HG03139 (cell line): ENCODE results near the gene TMEM60.
"Not testable (repeated sequence)": the region's sequence is repeated elsewhere in the genome, so short reads cannot be mapped to it uniquely, and the experiment has no call there.

Experiments used
- ATAC-seq: cut with Tn5 transposase; IDR thresholded peaks from one replicate; pipeline ENCODE4 v1.9.1; 2021; ENCODE audit not compliant: unreplicated experiment

Gene TMEM60

DNA sequence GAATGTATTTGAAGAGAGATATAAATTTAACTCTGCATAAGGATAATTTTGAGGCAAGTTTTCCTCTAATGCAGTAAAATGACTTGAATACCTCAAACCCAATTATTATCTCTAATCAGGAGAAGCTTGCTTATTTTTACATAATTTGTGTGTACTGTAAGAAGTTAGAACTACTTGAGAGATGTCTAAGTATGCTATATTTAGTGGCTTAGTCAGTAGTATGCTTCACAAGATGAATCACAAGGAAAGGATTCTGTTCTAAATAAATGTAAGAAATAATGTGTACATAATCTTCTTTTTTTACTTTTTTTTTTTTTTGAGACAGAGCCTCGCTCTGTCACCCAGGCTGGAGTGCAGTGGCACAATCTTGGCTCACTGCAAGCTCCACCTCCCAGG lies 14.1 kb upstream of the TMEM60 start:
- ATAC-seq, result no peak

DNA sequence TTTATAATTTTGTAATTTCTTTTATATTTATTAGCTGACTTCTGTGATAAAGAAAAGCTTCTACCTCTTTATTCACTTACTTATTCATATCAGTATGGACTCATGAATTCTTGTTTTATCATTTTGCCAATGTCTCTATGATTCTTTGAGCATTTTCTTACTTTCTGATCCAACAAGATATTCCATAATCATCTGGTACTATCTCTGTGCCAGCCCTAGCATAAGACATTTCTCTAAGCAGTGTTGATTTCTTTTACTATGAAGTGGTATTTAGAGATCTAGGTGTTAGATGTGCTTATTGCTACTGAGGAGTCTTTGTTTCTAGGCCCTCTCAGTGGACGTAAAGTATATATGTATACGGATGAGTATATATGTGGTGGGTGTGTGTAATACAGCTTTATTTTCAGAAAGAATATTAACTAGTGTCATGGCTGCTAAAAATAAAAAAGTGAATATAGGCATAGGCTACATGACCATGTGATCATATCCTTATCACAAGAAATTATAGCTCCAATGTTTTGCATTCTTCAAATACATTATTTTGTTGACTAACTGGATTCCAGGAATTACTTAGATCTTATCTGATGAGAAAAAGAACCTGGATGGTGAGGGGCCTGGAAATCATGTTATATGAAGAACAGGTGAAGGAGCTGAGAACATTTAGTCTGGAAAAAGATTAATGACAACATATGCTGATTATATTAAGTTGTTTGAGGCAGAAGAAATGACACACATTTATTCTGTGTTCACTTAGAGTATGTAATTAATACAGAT lies 13.5 kb upstream of the TMEM60 start:
- ATAC-seq, result no peak

DNA sequence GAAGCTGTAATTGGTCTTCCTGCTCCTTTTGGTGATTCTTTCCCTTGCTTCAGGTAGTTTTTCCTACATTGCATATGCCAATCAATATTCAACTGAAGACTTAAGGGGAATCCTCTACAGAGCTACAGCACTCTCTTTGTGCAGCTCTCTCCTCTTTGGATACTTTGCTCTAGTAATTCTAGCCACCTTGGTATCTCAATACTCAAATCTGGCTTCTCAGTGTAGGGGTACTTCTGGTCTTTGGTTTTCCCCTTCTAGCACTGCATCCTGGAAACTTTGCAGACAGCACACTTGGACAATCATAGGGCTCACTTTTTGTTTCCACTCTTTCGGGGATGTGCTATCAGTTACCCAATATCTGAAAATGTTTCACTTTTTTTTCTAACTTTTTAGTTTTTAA lies 10.3 kb upstream of the TMEM60 start:
- no peak for ATAC-seq

DNA sequence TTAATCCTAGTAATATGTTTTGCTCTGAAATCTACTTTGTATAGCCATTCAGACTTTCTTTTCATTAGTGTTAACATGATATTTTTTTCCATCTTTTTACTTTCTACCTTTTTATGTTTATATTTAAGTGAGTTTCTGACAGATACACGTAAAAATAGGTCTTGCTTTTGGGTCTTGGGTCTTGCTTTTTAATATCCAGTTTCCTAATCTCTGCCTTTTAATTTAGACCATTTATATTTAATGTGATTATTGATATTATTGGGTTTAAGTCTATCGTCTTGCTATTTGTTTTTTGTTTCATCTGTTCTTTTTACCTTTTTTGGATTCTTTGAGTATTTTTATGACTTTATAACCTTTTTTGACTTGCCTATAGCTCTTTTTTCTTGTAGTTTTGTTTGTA lies 8.2 kb upstream of the TMEM60 start:
- no peak for ATAC-seq

DNA sequence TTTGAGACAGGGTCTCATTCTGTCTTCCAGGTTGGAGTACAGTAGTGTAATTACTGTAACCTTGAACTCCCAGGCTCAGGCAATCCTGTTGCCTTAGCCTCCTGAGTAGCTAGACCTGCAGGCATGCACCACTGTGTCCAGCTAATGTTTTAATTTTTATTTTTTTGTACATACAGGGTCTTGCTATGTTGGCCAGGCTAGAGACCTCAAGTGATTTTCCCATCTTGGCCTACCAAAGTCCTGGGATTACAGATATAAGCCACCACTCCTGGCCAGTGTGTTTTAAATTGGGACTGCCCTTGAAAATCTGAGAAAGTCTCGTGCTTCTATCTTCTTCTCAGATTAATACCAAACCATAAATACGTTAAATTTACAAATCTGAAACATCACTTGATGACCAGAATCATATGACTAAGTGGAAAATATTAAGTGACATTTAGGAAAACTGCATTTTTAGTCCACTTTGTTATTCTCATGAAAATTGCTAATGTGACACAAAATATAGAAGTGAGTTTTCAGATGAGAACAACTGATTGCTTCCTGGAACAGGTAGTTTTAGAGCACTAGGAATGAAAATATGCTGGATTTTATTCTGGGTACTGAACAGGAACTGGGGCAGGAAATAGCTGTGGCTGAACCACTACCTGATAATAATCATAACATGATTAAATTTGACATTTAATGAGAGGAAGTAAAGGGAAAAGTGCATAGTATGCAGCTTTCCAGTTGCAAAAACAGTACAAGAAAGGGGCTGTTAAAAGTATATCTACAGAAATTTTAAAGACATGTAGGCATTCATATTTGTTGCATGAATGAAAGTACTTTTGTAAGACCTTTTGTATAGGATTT lies 4.5 kb upstream of the TMEM60 start:
- ATAC-seq, result no peak

DNA sequence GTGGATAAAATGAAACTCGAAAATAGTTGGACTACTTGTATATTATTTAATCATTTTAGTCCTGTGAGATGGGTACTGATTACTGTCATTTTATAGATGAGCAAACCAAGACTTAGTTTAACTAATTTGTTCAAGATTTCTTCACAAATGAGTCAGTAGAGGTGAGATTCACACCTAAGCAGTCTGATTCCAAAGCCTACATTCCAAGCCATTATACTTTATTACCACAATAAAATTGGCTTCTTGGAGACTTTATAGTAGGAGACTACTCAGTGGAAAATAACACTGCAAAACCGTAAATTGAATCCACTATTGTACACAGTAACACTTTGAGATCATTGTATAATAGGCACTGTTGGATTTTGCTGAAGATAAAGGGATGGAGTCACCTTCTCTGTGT lies 2.5 kb upstream of the TMEM60 start:
- ATAC-seq, result no peak

DNA sequence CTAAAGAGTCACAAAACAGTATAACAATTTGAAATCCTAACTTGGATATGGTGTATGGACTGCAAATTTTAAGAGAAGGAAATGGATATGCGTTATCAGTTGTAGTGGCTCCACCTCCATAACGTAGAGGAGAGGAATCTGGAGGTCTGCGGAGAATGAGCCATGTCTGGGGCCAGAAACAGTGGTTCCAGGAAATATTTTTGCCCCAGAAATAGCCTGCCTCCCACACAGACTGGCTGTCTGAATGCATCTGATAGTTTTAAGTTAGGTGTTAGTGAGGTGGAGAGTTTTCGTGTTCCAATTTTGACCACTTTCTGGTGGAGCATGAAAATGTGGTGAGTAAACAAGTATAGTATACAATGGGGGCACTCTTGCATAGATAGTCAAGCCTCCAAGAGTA lies 1.9 kb upstream of the TMEM60 start:
- no peak for ATAC-seq

DNA sequence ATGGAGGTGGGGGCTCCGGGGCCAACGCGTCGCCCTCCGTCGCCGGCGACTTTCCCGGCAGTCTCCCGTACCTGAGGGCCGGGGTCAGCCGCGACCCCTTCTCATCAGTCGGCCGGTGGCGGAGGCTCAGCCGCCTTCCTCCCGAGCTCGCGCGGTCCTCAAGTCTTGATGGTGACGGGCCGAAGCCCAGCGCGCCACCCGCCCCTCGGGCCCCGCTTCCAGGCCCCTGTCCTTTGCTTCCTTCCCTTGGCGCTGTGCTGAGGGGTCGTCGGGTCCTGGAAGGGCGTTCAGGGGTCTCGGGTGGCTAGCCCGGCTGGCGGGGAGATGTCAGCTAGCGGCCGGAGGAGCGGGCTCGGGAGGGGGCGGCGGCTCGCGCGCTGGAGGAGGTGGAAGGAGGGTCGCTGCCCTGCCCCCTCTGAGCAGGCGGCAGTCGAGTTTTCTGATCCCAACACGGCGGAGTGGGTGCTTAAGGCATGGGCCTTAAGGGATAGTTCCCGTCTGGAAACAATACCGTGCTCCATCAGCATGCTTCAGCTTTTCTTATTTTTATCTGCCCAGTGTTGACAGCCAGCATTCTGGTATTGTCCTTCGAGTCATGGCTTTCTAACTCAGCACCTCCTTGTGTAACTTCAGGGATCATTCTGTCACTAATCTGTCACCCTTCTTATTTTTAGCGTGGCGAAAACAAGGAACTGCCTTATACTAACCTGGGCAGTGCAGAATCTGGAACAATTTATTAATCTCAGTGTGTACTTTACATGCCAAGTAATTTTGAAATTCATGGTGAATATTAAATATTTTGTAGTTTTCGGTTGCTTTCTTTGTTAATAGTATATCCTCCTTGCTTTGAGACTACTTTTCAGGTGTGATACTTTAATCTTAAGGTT lies 1.1 kb upstream of the TMEM60 start:
- peak; percentile 6 for ATAC-seq

DNA sequence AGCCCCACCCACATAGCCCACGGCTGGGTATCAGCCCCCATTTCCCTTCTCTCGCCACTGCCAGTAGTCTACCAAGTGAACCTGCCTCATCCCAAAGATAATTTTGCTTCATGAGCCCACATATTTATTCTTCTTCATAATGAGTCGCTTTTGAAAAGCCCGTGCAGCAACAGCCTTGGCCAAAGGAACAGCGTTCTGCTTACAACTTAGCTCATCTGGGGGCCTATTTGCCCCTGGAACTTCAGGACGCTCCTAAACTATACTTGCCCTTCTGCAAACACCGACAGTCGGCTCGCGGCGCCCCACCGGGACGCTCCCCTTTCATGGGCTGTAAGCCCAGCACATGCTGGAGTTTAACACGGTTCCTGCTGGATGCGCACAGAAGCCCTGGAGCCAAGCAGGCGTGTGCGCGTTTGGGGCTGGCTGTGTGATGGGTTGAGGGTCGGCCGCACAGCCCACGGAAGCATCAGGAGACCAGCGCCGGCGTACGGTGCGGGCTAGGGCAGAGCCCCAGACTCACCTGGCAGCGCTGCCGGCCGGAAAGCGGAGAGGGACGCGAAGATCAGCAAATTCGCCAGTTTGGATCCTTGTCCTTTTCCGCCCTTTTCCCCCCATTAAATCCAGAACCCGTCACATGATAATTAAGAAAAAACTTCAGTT lies 370 bp downstream of the TMEM60 start:
- ATAC-seq, result peak; percentile 18

DNA sequence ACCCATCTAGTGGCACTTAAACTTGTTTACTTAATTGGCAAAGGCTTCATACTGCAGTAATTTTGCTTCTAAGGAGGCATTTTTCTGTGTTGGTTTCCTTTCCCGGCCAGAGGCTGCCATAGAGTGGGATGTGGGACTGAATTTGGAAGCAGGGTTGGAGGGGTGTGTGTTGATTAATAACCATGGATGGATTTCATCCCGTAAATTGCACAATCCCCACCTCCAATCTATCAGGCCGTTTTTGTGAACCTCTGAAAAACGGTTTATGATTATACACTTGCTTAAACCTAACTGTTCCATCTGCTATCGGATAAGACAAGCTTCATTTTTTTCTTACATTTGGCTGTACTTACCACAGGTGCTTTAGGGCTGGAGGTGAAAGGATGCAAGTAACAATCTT lies 1.3 kb downstream of the TMEM60 start:
- ATAC-seq, result no peak

DNA sequence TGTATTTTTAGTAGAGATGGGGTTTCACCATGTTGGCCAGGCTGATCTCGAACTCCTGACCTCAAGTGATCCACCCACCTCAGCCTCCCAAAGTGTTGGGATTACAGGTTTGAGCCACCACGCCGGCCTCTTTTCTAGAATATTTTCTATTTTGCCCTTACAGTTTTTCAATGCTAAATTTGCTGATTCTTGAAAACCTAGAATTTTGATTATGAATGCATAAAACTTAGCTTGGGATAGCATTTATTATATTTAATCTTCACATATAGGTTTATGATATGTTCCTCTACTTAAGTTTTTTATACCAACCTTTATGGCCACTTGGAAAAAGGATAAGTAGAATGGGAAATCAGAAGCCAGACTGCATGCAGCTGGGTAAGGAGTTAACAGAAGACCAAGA lies 2.1 kb downstream of the TMEM60 start:
- ATAC-seq, result no peak

DNA sequence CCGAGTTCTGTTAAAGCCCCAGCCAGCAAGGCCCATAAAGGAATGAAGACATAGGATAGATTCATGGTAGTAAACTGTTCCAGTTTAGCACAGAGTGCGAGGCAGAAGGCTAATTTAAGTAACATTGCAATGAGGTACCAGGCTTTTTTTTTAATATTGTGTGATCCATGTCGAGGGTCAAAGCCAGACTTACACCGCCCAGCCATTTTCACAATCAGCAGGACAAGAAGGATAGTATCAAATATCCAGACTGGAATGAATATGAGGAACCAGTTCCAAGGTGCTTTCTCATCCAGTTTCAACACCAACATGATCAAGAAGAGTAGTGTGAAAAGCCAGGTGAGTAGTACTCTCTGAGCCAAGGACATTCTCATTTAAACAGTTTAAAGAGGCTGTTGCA lies 4.2 kb downstream of the TMEM60 start:
- ATAC-seq, result no peak

DNA sequence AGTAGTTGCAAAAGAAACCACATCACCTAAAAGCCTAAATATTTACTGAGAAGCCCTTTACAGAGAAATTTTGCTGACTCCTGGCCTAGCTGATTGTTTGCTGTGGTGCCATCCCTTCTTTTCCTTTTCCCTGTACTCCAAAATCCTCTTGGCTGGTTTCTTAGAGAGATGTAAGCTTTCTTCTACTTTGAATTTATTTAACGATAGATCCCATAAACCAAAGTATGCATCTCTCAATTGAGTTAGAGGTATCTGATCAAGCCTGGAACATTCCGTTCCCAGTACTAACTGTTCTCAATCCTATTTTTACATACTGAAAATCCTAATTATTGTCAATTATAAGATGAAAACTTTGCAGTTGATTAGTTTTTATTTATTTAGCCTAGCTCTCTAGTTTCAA lies 6.3 kb downstream of the TMEM60 start:
- no peak for ATAC-seq

DNA sequence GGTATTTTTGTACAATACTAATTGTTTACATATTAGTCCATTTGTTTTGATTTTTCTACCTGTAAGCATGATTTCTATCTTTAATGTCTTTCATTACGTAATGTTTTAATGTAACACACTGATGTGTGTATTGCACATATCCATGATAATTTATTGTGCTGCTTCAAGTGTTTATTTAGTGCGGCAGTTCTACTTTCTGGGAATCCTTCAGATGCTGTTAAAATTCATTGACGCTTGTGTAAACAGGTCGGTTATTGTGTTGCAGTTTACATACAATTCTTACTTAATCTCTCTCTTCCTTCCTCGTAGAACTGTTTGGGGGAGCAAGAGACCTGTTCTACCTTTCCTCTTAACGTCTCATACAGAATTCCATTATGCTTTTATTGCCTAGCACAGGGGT lies 6.9 kb downstream of the TMEM60 start:
- ATAC-seq, result no peak

DNA sequence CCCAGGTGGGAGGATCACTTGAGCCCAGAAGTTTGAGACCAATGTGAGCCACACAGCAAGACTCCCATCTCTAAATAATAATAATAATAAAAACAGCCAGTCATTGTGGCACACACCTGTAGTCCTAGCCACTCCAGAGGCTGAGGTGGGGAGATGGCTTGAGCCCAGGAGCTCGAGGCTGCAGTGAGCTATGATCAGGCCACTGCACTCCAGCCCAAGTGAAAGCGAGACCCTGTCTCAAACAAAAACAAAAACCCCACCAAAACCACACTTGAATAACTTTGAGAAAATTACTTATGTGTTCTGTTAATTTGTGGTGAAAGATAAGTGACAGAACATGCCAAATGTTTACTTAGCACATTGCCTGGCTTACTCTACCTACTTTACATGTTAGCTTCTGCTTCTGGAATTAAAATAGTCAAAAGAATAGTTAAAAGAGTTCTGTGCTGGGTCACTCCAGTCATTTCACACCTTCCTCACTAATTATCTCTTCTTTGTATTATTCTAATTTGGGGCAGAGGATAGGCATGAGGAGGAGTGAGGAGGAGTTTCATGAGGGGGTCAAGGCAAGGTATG lies 9.8 kb downstream of the TMEM60 start:
- ATAC-seq, result no peak

DNA sequence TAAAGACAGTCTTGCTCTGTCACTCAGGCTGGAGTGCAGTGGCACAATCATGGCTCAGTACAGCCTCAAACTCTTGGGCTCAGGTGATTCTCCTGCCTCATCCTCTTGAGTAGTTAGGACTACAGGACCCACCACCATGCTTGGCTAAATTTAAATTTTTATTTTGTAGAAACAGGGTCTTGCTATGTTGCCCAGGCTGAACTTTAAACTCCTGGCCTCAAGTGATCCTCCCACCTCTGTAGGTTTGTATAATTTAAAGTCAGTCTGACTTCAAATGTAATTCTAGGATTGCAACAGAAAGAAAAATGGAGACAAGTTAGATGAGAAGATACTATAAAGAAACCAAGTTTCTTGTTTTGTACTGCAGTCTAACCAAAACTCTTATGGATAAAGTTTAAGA lies 11.5 kb downstream of the TMEM60 start:
- ATAC-seq, result no peak

DNA sequence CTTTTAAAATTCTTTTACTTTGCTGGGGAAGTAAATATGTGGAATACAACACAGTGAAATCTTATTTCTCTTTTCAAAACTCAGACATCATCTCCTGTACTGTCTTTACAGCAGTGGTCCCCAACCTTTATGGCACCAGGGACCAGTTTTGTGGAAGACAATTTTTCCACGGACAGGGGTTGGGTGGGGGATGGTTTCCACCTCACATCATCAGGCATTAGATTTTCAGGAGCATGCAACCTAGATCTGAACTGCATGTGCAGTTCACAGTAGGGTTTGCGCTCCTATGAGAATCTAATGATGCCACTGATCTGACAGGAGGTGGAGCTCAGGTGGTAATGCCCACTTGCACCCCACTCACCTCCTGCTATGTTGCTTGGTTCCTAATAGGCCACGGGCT lies 12.2 kb downstream of the TMEM60 start:
- no peak for ATAC-seq

DNA sequence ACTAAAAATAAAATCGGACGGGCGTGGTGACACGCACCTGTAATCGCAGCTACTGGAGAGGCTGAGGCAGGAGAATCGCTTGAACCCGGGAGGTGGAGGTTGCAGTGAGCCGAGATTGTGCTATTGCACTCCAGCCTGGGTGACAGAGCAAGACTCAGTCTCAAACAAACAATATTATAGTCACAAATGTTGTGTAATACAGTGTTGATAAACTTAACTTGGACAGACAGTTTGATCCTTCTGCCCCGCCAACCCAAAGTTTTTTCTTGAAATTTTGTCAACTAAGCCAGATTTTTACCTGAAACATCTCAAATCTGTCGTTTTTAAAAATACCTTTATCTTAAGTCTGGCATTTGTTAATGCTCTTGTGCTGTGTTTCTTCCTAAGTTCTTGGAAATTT lies 13.8 kb downstream of the TMEM60 start:
- not testable (repeated sequence) for ATAC-seq

DNA sequence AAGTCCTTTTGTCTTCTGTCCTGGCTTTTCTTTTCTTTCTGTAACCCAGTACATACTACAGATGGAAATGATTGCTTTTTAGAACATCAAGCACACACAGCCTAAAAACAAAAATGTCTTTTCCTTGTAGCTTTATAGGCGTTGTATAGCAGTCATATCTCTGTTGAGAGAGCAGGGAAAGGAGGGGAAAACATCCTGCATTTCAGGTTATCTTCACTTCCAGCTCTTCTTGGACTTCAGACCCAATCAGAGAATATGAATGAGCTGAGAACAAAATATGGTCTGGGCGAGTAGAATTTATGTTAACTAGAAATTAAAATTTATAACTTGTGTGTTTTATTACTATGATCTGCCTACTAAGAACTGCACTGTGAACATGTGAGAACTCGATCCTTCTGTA lies 14.7 kb downstream of the TMEM60 start:
- no peak for ATAC-seq

DNA sequence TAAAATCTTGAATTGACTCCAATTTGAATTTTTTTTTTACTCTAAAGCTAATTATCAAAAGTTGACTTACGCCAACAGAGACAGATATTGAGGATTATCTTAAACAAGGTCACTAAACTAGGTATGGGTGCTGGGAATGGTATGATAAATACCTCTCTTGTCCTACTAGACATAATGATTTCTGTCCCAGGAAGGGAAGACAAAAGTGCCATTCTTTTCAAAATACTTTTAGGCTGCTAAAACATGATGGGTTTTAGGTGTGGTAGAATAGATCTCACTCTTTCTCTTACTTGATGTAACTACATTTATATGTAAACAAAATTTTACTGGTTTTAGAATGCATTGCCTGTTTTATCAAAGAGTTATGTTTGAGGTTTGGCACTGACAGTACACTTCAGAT lies 15.1 kb downstream of the TMEM60 start:
- ATAC-seq, result no peak

DNA sequence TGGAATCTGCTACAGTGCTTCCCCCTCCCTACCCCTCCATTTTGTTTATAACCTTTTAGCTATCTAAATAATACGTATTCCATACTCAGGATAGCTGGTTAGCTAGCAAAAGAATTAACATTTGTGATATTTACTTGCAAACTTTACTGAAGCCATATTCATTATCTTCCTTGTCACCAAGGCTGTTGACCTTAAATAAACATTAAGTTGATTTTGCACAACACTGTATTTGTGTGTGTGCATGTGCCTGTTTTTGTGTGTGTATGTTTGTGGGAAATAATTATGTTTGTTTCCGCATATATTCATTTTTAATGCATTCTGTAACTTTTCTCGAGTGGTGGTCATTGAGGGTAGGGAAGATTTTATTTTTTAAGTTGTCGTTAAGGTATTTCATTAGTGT lies 15.9 kb downstream of the TMEM60 start:
- no peak for ATAC-seq
